SHP77 treated with DMSO at 0.1 percent for 48 hours (cell line): ENCODE results near the gene RAI14.

Source experiments
- DNase-seq: peaks from one replicate; lab custom pipeline; 2025; lab: John Stamatoyannopoulos, UW

The RAI14 gene

GRCh38 chr5:34648039-34648839 is 7.9 kb upstream of the RAI14 start:
- no peak for DNase-seq

DNA sequence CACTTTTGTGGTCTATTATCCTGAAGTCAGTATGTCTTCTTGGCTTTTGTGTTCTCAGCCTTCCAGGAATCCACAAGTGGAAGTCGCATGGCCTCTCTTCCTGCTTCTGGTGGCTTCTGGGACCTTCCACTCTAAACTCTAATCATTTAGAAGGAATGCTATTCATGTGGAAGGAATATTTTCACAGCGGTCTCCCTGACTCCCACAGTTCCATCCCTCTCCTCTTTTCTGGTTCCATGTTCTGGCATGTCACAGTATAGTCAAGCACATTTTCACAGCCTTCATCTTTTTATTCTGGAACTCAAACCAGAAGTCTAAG is 7.3 kb upstream of the RAI14 start:
- DNase-seq, result no peak

DNA sequence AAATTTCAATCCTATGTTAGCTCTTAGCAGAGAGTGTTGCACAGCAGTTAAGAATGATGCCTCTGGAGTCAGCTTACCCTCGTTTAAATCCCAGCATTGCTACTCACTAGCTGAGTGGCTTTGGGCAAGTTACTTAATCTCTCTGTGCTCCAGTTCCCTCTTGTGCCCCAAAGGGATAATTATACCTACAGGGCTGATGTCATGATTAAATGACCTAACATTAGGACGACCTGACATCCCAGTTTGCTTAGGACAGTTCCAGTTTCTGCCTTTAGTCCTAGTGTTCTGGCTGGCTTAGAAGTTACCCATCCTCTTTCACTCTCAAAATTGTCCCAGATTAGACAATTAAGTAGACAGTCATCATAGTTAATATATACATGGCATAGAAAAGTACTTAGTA is 4.3 kb upstream of the RAI14 start:
- no peak for DNase-seq

GRCh38 chr5:34652466-34652865 is 3.7 kb upstream of the RAI14 start:
- DNase-seq, result no peak

DNA sequence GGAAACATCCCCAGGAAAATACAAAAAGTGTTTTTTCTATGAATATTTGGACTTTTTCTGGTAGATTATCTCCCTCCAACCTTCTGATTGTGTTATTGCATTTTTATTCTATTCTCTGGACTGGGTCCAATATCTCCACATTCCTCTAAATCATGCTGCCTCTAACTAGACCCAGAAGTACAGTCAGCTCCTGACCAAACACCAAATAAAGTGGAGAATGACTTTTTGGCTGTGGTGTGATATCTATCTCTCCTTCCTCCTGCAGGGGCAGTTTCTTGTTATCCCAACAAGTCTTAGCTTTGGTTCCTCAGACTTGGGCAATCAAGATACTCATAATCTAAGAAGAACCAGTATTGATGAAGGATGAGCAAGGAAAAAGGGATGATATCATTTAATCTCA is 3.2 kb upstream of the RAI14 start:
- DNase-seq, result no peak

DNA sequence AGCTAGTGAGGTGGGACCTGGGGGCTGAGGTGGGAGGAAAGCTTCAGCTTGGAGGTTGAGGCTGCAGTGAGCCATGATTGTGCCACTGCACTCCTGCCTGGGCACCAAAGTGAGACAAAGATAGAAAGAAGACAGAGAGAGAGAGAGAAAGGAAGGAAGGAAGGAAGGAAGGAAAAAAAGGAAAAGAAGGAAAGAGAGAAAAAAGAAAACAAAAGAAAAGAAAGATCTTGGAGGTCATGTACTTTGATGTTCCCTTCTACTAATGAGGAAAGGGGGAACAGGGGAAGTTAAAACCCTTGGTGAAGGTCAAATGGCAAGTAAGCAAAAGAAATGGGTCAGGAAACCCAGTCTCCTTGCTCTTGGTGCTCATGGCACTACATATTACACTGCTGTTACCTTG is 2.4 kb upstream of the RAI14 start:
- DNase-seq, result no peak

- DNase-seq, result no peak
Measured at GRCh38 chr5:34655354-34655991, 655 bp upstream of the RAI14 start.

- no peak for DNase-seq
Measured at GRCh38 chr5:34656700-34657273, 659 bp downstream of the RAI14 start.

DNA sequence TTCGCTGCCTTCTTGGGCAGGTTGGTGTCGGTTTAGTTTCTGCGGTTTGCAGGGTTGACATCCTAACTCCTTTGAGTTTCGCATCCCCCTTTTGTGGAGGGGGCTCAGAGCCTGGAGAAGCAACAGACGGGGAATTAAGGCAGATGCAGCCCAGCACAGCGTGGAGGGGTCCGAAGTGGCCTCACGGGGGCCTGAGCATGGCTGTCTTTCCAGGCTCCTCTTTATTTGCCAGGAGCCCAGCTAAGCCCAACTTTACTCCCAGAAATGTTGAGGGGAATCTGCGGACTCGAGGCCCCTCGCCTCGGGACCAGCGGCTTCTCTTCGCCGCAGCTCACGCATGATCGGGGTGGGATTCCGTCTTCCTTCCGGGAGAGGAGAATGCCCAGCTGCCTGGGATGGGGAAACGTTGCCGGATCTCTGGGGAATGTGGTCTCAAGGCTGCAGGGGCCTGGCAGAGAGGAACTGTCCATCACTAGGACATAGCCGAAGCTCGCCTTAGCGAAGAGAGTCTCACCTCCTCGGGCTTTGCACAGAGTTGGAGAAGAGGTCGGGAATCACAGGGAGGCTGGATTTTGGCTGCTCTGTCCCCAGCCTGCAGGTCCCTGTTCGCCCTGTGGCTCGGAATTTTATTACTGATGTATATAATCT is 1.3 kb downstream of the RAI14 start:
- DNase-seq, result no peak

DNA sequence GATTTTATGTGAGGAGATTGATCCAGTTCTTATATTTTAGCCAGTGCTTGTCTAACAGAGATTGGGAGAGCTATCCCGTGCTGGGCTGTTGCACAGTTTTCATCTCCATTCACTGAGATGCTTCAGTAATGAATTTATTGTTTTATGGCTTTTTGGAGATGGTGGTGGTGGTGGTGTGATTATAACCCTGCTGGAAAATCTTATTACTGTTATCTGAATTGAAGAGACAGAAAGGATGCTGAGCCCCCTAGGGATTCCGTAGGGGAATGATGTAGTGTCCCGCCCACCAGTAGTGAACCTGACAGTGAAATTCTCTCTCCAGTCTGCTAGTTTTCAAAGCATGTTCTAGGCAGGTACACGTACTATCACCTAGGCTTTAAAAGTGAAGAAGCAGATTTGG is 1.9 kb downstream of the RAI14 start:
- no peak for DNase-seq

DNA sequence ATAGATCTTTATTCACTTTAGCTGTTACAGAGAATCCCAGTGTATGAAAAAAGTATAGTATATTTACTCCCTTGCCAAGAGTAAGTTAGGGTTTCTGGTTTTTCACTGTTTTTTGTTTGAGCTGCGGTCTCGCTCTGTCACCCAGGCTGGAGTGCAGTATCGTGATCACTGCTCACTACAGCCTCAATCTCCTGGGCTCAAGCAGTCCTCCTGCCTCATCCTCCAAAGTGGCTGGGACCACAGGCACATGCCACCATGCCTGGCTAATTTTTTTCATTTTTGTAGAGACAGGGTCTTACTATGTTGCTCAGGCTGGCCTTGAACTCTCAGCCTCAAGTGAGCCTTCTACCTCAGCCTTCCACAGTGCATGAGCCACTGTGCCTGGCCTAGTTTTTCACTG is 3.0 kb downstream of the RAI14 start:
- no peak for DNase-seq

DNA sequence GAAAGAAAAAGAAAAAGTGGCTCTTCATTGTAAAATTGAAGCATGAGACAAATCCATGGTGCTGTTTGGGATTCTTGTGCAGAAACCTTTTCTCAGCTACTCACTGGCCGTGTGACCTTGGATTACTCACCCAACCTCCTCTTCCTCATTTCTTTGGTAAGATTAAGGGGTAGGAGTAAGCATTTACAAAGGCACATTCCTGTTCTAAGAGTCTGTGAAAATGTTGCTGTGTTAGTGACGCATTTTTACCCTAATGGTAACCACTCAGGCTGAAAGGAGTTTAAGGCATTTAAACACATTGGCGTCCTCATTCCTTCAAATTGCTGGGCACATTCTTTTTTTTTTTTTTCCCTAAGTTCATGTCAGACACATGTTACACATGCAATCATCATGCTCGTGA is 4.3 kb downstream of the RAI14 start:
- no peak for DNase-seq

DNA sequence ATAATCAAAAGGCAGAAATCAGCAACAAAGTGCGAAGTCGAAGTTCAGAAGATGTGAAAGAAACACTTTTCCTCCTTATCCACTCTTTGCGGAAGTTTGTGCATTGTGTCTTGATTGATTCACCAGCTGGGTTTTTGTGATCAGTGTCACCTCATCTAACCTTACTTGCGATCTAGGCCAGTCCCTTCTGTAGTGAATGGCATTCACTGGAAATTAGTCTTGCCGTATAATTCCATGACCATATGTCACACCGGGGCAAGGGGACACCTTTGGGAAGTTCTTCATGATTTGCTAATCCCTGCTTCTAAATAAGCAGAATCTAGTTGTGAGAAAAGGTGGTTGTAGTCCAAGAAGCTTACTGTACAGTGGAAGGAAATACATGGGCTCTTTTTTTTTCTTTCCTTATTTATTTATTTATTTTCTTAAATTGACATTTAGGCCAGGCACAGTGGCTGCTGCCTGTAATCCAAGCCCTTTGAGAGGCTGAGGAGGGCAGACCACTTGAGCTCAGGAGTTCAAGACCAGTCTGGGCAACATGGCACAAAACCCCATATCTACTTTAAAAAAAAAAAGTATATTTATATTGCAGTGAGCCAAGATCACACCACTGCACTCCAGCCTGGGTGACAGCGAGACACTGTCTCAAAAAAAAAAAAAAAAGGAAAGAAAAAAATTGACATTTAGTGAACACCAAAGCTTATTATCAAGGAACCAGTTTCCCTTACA is 7.8 kb downstream of the RAI14 start:
- no peak for DNase-seq

- DNase-seq, result no peak
Measured at GRCh38 chr5:34666392-34667080, 10.4 kb downstream of the RAI14 start.

DNA sequence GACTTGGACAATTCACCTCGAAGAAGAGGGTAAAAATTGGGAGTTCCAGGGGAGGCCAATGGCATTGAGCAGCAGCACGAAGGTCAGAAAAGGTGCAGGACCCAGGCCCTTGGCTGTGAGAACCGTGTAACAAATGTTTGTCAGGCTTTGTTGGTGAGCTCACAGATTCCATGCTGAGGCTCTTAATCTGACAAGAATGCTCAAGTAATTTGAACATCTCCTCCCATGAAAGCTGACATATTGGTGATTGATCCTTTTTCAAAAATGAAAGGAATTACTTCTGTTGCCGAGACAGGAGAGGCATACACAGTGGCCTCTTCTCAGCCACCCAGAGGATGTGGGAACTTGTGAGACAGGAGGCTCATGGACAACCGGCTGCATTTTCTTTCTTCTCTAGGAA is 11.6 kb downstream of the RAI14 start:
- no peak for DNase-seq

DNA sequence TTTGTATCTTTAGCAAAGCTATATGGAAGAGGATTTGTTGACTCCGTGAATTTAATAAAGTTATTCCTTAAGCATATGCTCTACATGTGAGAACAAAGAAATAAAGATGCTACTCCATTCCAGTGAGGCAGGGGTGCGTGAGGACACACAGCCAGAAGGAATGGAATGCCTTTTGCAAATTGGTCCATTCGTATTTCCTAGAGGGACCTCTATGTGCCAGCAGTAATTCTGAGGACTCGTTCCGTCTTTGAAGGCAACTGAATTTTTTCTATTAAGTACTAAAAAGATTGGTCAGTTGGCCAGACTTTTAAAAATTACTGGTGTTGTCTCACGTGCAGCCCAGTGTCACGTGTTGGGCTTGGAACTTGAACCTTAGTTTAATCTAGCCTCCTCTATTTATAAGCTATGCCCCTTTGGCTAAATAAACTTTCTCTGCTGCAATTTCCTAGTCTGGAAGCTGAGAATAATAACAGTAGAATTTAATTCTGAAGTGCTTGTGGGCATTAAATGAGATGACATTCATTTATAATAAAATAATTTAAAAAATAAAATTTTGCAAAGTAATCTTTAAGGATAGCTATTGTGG is 13.9 kb downstream of the RAI14 start:
- DNase-seq, result no peak

GRCh38 chr5:34672196-34672595 is 16.1 kb downstream of the RAI14 start:
- DNase-seq, result no peak

DNA sequence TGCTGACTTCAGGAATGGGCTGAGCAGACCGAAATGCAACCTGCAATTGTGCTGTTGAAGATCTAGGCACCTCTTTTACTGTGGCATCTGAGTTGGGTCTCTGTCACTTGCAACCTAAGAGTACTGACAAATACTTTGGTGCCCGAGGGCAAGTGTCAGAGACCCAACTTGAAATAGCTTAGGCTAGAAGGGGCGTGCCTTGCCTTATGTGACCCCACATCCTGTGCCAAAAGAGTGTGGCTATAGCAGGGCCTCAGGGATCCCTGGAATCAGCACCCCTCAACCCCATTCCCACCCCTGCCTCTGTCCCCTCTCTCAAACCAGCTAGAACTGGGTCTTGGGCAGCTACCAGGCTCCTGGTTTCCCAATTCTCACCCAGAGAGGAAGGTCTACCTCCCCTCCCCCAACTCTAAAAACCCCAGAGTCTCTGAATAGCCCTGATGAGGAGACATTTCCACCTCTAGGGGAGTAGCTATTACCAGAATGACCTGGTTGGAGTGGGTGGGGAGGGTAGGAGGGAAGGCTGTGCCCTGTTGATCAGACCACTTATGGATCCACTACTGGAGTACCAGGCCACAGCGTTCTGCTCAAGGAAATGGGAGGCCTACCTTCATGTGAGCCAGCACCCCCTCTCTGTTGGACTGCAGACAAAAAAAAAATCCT is 17.5 kb downstream of the RAI14 start:
- no peak for DNase-seq

DNA sequence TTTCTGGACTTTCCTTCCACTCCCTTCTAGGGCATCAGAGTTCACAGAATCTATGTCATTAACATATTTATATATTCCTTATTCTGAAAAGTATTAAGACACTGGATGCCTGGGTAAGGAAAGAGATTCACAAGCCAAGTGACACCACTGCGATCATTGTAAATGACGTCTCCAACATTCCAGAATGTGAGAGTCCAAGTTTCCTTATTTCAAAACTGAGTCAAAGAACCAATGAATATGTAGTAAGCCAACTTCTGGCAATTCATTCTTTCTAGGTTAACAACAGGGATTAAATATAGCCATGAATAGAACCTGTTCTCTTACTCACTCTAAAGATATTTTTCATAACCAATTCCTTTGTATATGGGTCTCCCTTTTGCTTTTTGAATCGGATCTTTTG is 18.1 kb downstream of the RAI14 start:
- DNase-seq, result no peak

DNA sequence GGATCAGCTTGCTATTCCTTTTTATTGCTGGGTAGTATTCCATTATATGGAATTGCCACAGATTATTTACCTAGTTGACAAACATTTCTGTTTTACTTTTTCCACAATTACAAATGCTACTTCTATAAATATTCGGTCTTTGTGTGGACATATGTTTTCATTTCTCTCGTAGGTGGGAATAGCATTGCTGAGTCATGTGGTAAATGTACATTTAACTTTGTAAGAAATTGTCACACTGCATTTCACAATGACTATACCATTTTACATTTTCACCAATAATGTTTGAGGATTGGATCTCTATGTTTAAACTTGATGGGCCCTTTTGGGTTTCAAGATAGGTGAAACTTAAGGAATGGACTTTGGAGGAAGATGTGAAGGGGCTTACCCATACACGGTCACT is 19.7 kb downstream of the RAI14 start:
- no peak for DNase-seq

GRCh38 chr5:34676416-34676815 is 20.3 kb downstream of the RAI14 start:
- no peak for DNase-seq
